Central memory CD8-positive, alpha-beta T cell (primary cell): ENCODE results near the gene ATP5MC2.
A peak's percentile ranks its signal among the peaks of the same experiment; 100 is the strongest.
"Not testable (repeated sequence)": the region's sequence is repeated elsewhere in the genome, so short reads cannot be mapped to it uniquely, and the experiment has no call there.

Experiments used
- ATAC-seq: fragments of 150-1000 bp; cut with Tn5 transposase; replicated peaks from 2 replicates; pipeline ENCODE4 v1.10.0; 2022; ENCODE audit warnings: mild to moderate bottlenecking, moderate FRiP score, moderate number of reproducible peaks; ENCODE audit not compliant: poor library complexity, severe bottlenecking; ENCODE audit errors: extremely low read depth
- DNase-seq, 2 donors: peaks; one replicate each; pipeline ENCODE4 v3.0.0; 2021; ENCODE audit warnings: low spot score in 2 of 2
- H3K27ac Mint-ChIP-seq: one replicate; pipeline ENCODE4 v1.8.0; 2022; ENCODE audit warnings: low read depth, mild to moderate bottlenecking, moderate library complexity, mixed read lengths
- H3K27me3 Mint-ChIP-seq: one replicate; pipeline ENCODE4 v1.8.0; 2022; ENCODE audit warnings: mixed read lengths
- H3K36me3 Mint-ChIP-seq: one replicate; pipeline ENCODE4 v1.8.0; 2022; ENCODE audit warnings: mild to moderate bottlenecking, moderate library complexity, mixed read lengths; ENCODE audit not compliant: insufficient read depth
- H3K4me1 Mint-ChIP-seq: one replicate; pipeline ENCODE4 v1.8.0; 2022; ENCODE audit warnings: mixed read lengths
- H3K4me3 Mint-ChIP-seq: one replicate; pipeline ENCODE4 v1.8.0; 2022; ENCODE audit warnings: mild to moderate bottlenecking, moderate library complexity, mixed read lengths
- H3K9me3 Mint-ChIP-seq: one replicate; pipeline ENCODE4 v1.8.0; 2022; ENCODE audit warnings: mixed read lengths

The ATP5MC2 gene

DNA sequence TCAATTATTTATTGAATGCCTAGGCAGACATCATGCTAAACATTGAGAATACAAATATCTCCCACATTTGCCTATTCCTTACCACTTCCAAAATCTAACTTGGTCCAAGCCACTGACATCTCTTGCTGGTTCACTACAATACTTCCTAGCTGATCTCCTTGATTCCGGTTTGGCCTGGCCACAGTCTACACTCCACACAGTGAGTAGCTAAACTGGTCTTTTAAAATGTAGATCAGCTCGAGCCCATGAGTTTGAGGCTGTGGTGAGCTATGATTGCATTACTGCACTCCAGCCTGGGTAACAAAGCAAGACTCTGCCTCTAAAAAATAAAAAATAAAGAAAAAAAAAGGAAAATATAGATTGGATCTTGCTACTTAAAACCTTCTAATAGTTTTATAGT is 7.6 kb upstream of the ATP5MC2 start:
- ATAC-seq, result no peak

GRCh38 chr12:53680061-53680460 is 4.2 kb upstream of the ATP5MC2 start:
- peaks cover 33% of the 10 kb centered on the region for H3K27me3 Mint-ChIP-seq
- H3K9me3 Mint-ChIP-seq, H3K4me3 Mint-ChIP-seq, ATAC-seq, H3K36me3 Mint-ChIP-seq, H3K27ac Mint-ChIP-seq, DNase-seq: not testable (repeated sequence)
- H3K4me1 Mint-ChIP-seq, result peaks cover 13% of the 10 kb centered on the region

More for the DNA sequence above, 7.6 kb upstream of the ATP5MC2 start:
- Mint-ChIP-seq H3K27me3 (peaks cover 45% of the 10 kb centered on the region), H3K36me3 (no peaks in the 10 kb centered on the region), H3K4me1 (no peaks in the 10 kb centered on the region), H3K9me3 (no peaks in the 10 kb centered on the region), H3K4me3 (no peak overlapping the region), H3K27ac (no peak overlapping the region)
- no peak for DNase-seq

GRCh38 chr12:53677800-53678148 is 1.9 kb upstream of the ATP5MC2 start:
- H3K9me3 Mint-ChIP-seq, result no peaks in the 10 kb centered on the region
- H3K4me3 Mint-ChIP-seq, result peak overlapping the region; percentile 87
- peaks cover 21% of the 10 kb centered on the region for H3K4me1 Mint-ChIP-seq
- peaks cover 10% of the 10 kb centered on the region for H3K36me3 Mint-ChIP-seq
- H3K27me3 Mint-ChIP-seq, result peaks cover 22% of the 10 kb centered on the region
- DNase-seq (no peak), ATAC-seq (no peak)
- no peak overlapping the region for H3K27ac Mint-ChIP-seq

- DNase-seq (no peak), ATAC-seq (no peak)
- Mint-ChIP-seq H3K4me1 (peaks cover 21% of the 10 kb centered on the region), H3K36me3 (peaks cover 11% of the 10 kb centered on the region), H3K4me3 (peak overlapping the region; percentile 87), H3K27me3 (peaks cover 22% of the 10 kb centered on the region), H3K27ac (no peak overlapping the region), H3K9me3 (no peaks in the 10 kb centered on the region)
Measured at GRCh38 chr12:53677016-53677799, 1.3 kb upstream of the ATP5MC2 start.

DNA sequence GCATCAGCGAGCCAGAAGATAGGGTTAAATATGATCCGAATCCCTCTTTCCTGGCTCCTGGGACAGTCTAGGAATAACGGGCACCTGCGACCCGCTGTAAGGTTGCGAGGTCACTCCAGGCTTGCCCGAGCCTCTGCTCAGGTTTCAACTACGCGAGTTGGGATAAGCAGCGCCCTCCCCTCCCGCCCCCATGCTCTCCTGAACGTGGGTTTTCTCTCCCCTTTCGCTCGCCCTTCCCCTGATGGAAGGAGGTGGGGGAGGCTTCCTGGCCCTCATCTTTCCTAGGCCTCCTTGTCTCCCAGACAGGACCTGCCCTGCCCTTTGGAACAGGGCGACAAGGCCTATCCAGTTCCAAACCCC is 753 bp upstream of the ATP5MC2 start:
- Mint-ChIP-seq H3K36me3 (peaks cover 16% of the 10 kb centered on the region), H3K27ac (no peak overlapping the region), H3K27me3 (peaks cover 22% of the 10 kb centered on the region), H3K4me3 (peak overlapping the region; percentile 87), H3K4me1 (peaks cover 21% of the 10 kb centered on the region), H3K9me3 (no peaks in the 10 kb centered on the region)
- DNase-seq (no peak), ATAC-seq (no peak)

DNA sequence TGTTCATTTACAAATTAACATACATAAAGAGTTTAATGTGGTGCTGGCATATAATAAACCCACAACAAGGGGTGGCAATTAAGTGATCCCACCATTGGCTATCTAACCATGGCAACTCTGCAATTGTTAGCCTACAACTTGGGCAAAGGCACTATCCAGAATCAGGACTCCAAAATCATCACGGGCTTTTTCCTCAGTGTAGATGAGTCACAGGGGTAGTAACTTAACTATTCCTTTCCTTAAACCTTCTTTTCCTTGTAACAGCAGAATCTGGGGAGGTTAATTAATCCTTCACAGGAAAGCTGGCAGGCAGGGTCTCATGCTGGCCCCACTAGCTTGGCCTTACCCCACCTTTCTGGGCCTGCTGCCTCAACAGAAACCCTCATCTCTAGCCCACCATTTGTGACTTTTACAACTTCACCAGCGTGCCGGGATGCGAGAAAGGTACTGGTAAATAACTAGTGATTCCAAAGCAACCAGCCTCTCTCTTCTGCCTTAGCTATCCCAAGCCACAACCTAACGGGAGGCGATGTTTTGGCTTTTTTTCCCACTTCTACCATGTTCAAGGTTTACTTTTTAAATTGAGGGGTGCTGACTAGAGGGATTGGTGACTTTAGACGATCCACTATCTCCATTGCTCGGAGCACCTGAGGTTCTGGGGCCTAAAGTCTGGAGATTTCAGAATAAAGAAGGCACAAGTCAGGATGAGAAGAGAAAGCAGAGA is 744 bp downstream of the ATP5MC2 start:
- H3K4me1 Mint-ChIP-seq, result peaks cover 27% of the 10 kb centered on the region
- ATAC-seq (no peak), DNase-seq (no peak)
- H3K27ac Mint-ChIP-seq, result peak overlapping the region; percentile 94
- peaks cover 22% of the 10 kb centered on the region for H3K27me3 Mint-ChIP-seq
- H3K36me3 Mint-ChIP-seq, result peaks cover 31% of the 10 kb centered on the region
- no peaks in the 10 kb centered on the region for H3K9me3 Mint-ChIP-seq
- peak overlapping the region; percentile 87 for H3K4me3 Mint-ChIP-seq

DNA sequence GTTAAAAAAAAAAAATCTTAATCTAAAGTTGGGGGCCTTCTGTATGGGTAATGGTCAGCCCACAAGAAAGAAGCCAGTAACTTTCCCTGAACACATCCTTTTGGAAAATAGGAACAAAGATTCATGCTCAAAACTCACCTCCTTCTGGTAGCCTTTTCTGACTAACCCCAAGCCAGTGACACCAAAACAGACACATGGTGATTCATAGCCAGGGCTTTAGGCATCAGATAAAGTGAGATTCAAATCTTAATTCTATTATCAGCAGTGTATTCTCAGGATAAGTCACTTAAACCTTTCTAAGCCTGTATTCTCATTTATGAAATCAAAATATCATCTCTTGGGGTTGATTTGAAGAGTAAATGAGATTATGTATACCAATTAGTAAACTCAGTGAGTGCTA is 4.9 kb downstream of the ATP5MC2 start:
- Mint-ChIP-seq H3K9me3 (no peaks in the 10 kb centered on the region), H3K4me1 (peaks cover 16% of the 10 kb centered on the region), H3K27ac (peak overlapping the region; percentile 75), H3K27me3 (no peaks in the 10 kb centered on the region), H3K4me3 (no peak overlapping the region), H3K36me3 (peaks cover 58% of the 10 kb centered on the region)
- DNase-seq, result no peak
- no peak for ATAC-seq

GRCh38 chr12:53670308-53670707 is 5.6 kb downstream of the ATP5MC2 start:
- H3K27ac Mint-ChIP-seq, result no peak overlapping the region
- no peaks in the 10 kb centered on the region for H3K27me3 Mint-ChIP-seq
- no peak overlapping the region for H3K4me3 Mint-ChIP-seq
- H3K4me1 Mint-ChIP-seq, result peaks cover 15% of the 10 kb centered on the region
- DNase-seq, result no peak
- no peak for ATAC-seq
- H3K36me3 Mint-ChIP-seq, result peaks cover 64% of the 10 kb centered on the region
- no peaks in the 10 kb centered on the region for H3K9me3 Mint-ChIP-seq

- no peak overlapping the region for H3K27ac Mint-ChIP-seq
- peaks cover 67% of the 10 kb centered on the region for H3K36me3 Mint-ChIP-seq
Measured at GRCh38 chr12:53667080-53667479, 8.8 kb downstream of the ATP5MC2 start.

DNA sequence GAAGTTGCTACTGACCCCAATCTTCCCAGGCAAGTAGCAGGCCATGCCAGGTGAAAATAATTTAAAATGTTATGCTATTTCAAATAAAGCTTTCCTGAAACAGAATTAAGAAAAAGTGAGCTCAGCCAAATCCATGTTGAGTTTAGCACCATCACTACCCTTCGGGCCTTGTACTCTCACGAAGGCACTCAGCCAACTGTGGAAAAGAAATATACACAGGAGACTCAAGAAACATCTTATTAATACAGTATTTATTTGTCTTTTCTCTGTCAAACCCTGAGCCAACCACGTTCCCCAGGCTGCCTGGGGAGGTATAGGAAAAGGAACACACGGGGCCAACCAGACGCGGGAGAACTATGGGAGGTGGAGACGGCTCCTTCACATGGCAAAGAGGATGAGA is 10.9 kb downstream of the ATP5MC2 start:
- H3K9me3 Mint-ChIP-seq, result no peaks in the 10 kb centered on the region
- no peaks in the 10 kb centered on the region for H3K4me1 Mint-ChIP-seq
- H3K27ac Mint-ChIP-seq, result peak overlapping the region; percentile 58
- no peaks in the 10 kb centered on the region for H3K27me3 Mint-ChIP-seq
- no peak for ATAC-seq
- DNase-seq, result no peak
- H3K4me3 Mint-ChIP-seq, result no peak overlapping the region
- H3K36me3 Mint-ChIP-seq, result peaks cover 50% of the 10 kb centered on the region

More at GRCh38 chr12:53667080-53667479, 8.8 kb downstream of the ATP5MC2 start:
- no peak overlapping the region for H3K4me3 Mint-ChIP-seq
- H3K9me3 Mint-ChIP-seq, result no peaks in the 10 kb centered on the region
- DNase-seq (no peak), ATAC-seq (no peak)
- peaks cover 6% of the 10 kb centered on the region for H3K4me1 Mint-ChIP-seq
- H3K27me3 Mint-ChIP-seq, result no peaks in the 10 kb centered on the region

DNA sequence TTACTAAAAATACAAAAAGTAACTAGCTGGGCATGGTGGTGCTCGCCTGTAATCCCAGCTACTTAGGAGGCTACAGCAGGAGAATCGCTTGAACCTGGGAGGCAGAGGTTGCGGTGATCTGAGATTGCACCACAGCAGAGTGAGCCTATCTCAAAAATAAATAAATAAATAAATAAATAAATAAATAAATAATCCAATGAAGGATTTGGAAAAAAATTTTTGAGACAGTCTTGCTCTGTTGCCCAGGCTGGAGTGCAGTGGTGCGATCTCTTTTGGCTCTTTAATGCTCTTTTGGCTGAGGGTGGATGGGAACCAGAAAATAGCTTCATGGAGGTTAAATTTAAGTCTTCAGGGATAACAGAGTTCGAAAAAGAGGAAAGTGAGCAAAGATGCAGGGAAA is 11.7 kb downstream of the ATP5MC2 start:
- DNase-seq (no peak), ATAC-seq (no peak)
- peaks cover 46% of the 10 kb centered on the region for H3K36me3 Mint-ChIP-seq
- no peaks in the 10 kb centered on the region for H3K9me3 Mint-ChIP-seq
- H3K27ac Mint-ChIP-seq, result no peak overlapping the region
- no peaks in the 10 kb centered on the region for H3K4me1 Mint-ChIP-seq
- H3K27me3 Mint-ChIP-seq, result no peaks in the 10 kb centered on the region
- no peak overlapping the region for H3K4me3 Mint-ChIP-seq

- H3K27me3 Mint-ChIP-seq, result no peaks in the 10 kb centered on the region
- H3K4me3 Mint-ChIP-seq, result no peak overlapping the region
- ATAC-seq, result no peak
- H3K27ac Mint-ChIP-seq, result no peak overlapping the region
- DNase-seq, result no peak
- H3K4me1 Mint-ChIP-seq, result no peaks in the 10 kb centered on the region
- H3K9me3 Mint-ChIP-seq, result no peaks in the 10 kb centered on the region
- H3K36me3 Mint-ChIP-seq, result peaks cover 16% of the 10 kb centered on the region
Measured at GRCh38 chr12:53660041-53660440, 15.8 kb downstream of the ATP5MC2 start.

DNA sequence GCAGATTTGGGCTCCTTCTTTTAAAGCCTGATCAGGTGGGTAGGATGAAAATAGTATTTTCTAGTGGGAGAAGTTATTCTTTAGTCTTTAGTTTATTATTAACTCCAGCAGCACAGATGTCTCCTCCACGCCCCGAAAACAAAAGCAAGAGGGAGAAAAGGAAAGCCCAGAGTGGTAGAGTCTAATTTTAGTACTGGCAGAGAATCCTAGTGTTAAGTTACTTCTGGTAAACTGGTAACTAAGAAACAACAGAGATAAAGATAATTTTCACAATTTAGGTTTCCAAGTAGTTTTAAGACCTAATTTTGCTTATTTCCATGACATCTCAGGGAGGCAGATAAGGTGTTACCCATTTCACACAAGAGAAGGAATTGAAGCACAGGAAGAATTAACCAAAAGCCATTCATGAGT is 16.3 kb downstream of the ATP5MC2 start:
- Mint-ChIP-seq H3K36me3 (peaks cover 14% of the 10 kb centered on the region), H3K4me3 (no peak overlapping the region), H3K9me3 (no peaks in the 10 kb centered on the region), H3K27ac (no peak overlapping the region), H3K27me3 (no peaks in the 10 kb centered on the region), H3K4me1 (no peaks in the 10 kb centered on the region)
- no peak for ATAC-seq
- no peak for DNase-seq
